GM18502 (cell line): ENCODE measurements around the gene CFAP77.
A peak's percentile ranks its signal among the peaks of the same experiment; 100 is the strongest.

Source experiments
- ATAC-seq: cut with Tn5 transposase; IDR thresholded peaks from one replicate; pipeline ENCODE4 v1.9.1; 2021; ENCODE audit warnings: mild to moderate bottlenecking; ENCODE audit not compliant: unreplicated experiment, poor library complexity

CFAP77 gene

GRCh38 chr9:132407196-132407595, 2.8 kb upstream of the CFAP77 start:
- no peak for ATAC-seq

- ATAC-seq: no peak
Observed at GRCh38 chr9:132408521-132408920, 1.5 kb upstream of the CFAP77 start.

GRCh38 chr9:132410642-132411041, 631 bp downstream of the CFAP77 start:
- no peak for ATAC-seq

GRCh38 chr9:132411091-132411508, 1.1 kb downstream of the CFAP77 start:
- ATAC-seq: peak; percentile 39

GRCh38 chr9:132412089-132412488, 2.1 kb downstream of the CFAP77 start:
- ATAC-seq: no peak

- no peak for ATAC-seq
Observed at GRCh38 chr9:132413926-132414325, 3.9 kb downstream of the CFAP77 start.

- no peak for ATAC-seq
Observed at GRCh38 chr9:132414731-132415130, 4.7 kb downstream of the CFAP77 start.

- no peak for ATAC-seq
Observed at GRCh38 chr9:132415181-132415580, 5.2 kb downstream of the CFAP77 start.

- no peak for ATAC-seq
Observed at GRCh38 chr9:132418726-132419363, 8.8 kb downstream of the CFAP77 start.

GRCh38 chr9:132422574-132422973, 12.6 kb downstream of the CFAP77 start:
- ATAC-seq: no peak

- ATAC-seq: no peak
Observed at GRCh38 chr9:132423503-132423902, 13.5 kb downstream of the CFAP77 start.

- ATAC-seq: no peak
Observed at GRCh38 chr9:132424857-132425674, 15.1 kb downstream of the CFAP77 start.

GRCh38 chr9:132425675-132426062, 15.7 kb downstream of the CFAP77 start:
- ATAC-seq: no peak

GRCh38 chr9:132426639-132427414, 16.8 kb downstream of the CFAP77 start:
- no peak for ATAC-seq

GRCh38 chr9:132430998-132431397, 21.0 kb downstream of the CFAP77 start:
- ATAC-seq: no peak

- no peak for ATAC-seq
Observed at GRCh38 chr9:132434881-132435280, 24.9 kb downstream of the CFAP77 start.

- ATAC-seq: no peak
Observed at GRCh38 chr9:132439153-132439552, 29.1 kb downstream of the CFAP77 start.

GRCh38 chr9:132440735-132441134, 30.7 kb downstream of the CFAP77 start:
- ATAC-seq: no peak

- no peak for ATAC-seq
Observed at GRCh38 chr9:132441404-132441803, 31.4 kb downstream of the CFAP77 start.

GRCh38 chr9:132443951-132444607, 34.1 kb downstream of the CFAP77 start:
- no peak for ATAC-seq

- ATAC-seq: no peak
Observed at GRCh38 chr9:132446887-132447286, 36.9 kb downstream of the CFAP77 start.
